Pancreas (tissue), 10 donors: Measurements from ENCODE around the gene CCDC12. TPM values are rescaled to one million over a fixed set of nuclear protein-coding genes. Genes with fewer than 3 reads are reported as not detected.

Experiments used
- ATAC-seq, 4 donors: fragments of 200-7000 bp; cut with Tn5 transposase; one replicate each; pipeline versions ENCODE4 v1.8.0 to v1.9.1; 2020; ENCODE audit warnings: mild to moderate bottlenecking in 4 of 4, moderate library complexity in 4 of 4
- DNase-seq, 6 donors: peaks; one replicate each; pipeline ENCODE4 v3.0.0-alpha.2; 2020
- FAIRE-seq: peaks from 2 replicates; lab custom pipeline; 2012; peaks lifted over from hg19 to GRCh38; lab: Jason Lieb, UNC
- H3K27ac ChIP-seq, 4 donors: fragments of 200-600 bp; sonication (generic); 1 replicate in 3 of 4; 2 replicates in 1 of 4; pipeline versions ENCODE4 v1.5.0 to v1.8.0; 2020
- H3K27me3 ChIP-seq, 4 donors: fragments of 200-600 bp; one replicate each; pipeline ENCODE4 v1.8.0; 2021
- H3K36me3 ChIP-seq, 3 donors: fragments of 200-600 bp; sonication (generic) in 1 of 3; one replicate each; pipeline versions ENCODE4 v1.5.0 to v1.8.0; 2020 to 2021
- H3K4me1 ChIP-seq, 3 donors: fragments of 200-600 bp; one replicate each; pipeline ENCODE4 v1.8.0; 2021
- H3K4me3 ChIP-seq, 4 donors: fragments of 200-600 bp; sonication (generic) in 2 of 4; one replicate each; pipeline versions ENCODE4 v1.5.0 to v1.8.0; 2020 to 2021
- H3K9me3 ChIP-seq, 4 donors: fragments of 200-600 bp; one replicate each; pipeline ENCODE4 v1.8.0; 2021
- WGBS, 2 donors: extraction: QIAGEN DNeasy Blood & Tissue Kit; methylation state at CpG; one replicate each; pipeline ENCODE4 v1.1.7; 2013; 5-methylcytosine and 5-hydroxymethylcytosine counted together
- intact Hi-C, 3 donors: fragments of 100-400 bp; cut with DNase I; formaldehyde crosslinking; loops; one replicate each; pipeline versions ENCODE4 v1.11.1 to v1.14.2; 2022
- polyA plus RNA-seq, 2 donors: library from polyadenylated mRNA; stranded (reverse); fragments of 200-250 nt; gene quantifications; one replicate each; pipeline ENCODE4 v1.2.3, GENCODE V29; 2013
- total RNA-seq, 6 donors: library from RNA; stranded (reverse); fragmentation: NEBNext Ultra II Directional in 4 of 6; extraction: Animal tissue kit (Norgen Biotek cat#: 25700) in 4 of 6; gene quantifications; one replicate each; pipeline versions ENCODE4 v1.2.1 to v1.2.4, GENCODE V29; 2021 to 2023
- TF ChIP-seq, protein P1 (sequence below), 4 donors: fragments of 200-600 bp; sonication (generic) in 3 of 4; IDR thresholded peaks; one replicate each; pipeline versions ENCODE4 v1.5.0 to v1.8.0; 2021; ENCODE audit warnings: antibody characterized with exemption in 4 of 4
- donor health status: healthy with polysubstance abuse.
- donor health status: DM: no; HTN: no; CAD: no; lungs with moderate emphysema.
- donor health status: DM: no; HTN: no; CAD: no.
- donor health status: control.
- donor health status: control.
- donor health status: Bipolar disorder and iron deficiency.
- donor health status: DM: yes; HTN: yes; CAD: no.
- donor health status: DM: no; HTN: no; CAD: no.
- donor health status: DM: no; HTN: no; CAD: no.
- donor health status: DM: yes; HTN: yes; CAD: no.

The CCDC12 gene
- total and polyA plus RNA-seq, 8 donors, result 20.7 to 82.8 (median 24.9) TPM

DNA sequence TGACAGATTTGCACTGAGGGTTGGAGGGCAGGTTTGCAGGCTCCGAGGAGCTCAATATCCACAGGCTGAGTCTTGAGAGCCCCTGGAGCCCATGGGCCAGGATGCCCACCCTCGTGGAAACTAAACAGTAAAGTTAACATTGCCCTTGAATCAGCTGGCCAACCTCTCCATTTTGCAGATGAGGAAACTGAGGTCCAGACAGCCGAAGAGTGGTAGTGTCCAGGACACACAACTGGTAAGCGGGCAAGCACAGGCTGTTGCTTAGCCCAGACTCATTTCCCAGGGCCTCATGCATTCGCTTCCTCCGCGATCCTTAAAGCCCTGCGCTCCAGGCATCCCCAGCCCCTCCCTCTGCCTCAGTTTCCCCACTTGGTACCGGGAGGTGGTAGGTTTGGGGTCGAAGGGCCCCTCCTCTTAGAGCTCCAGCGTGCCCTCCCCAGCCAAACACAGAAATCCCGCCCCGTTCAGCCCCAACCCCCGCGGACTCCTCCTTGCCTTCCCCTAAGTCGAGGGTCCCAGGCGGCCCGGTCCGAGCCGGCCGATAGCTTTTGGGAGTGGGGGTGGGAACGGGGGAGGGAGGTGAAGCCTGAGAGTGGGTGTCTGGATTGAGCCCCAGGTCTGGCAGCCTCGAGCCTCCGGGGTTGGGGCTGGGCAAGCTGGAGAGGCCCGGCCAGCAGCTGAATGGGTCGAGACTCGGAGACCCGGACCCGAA is 95.5 kb downstream of the CCDC12 start:
- H3K27me3 ChIP-seq, result peaks cover 0 to 4% (median 0%) of the 10 kb centered on the region in 4 donors
- H3K9me3 ChIP-seq, result no peaks in the 10 kb centered on the region
- H3K36me3 ChIP-seq, result no peaks in the 10 kb centered on the region
- intact Hi-C loops, result no loop called here
- 48 to 49% methylated on average over 29 of the region's 29 CpGs for WGBS, 2 donors
- peaks cover 0 to 4% (median 3%) of the 10 kb centered on the region in 3 donors for H3K4me1 ChIP-seq
- no peak overlapping the region for H3K4me3 ChIP-seq
- no peak for FAIRE-seq
- ATAC-seq, result no peak
- peak in 1 of 6 donors; percentile 79 for DNase-seq
- H3K27ac ChIP-seq, result no peak overlapping the region
- TF ChIP-seq, protein P1, sequence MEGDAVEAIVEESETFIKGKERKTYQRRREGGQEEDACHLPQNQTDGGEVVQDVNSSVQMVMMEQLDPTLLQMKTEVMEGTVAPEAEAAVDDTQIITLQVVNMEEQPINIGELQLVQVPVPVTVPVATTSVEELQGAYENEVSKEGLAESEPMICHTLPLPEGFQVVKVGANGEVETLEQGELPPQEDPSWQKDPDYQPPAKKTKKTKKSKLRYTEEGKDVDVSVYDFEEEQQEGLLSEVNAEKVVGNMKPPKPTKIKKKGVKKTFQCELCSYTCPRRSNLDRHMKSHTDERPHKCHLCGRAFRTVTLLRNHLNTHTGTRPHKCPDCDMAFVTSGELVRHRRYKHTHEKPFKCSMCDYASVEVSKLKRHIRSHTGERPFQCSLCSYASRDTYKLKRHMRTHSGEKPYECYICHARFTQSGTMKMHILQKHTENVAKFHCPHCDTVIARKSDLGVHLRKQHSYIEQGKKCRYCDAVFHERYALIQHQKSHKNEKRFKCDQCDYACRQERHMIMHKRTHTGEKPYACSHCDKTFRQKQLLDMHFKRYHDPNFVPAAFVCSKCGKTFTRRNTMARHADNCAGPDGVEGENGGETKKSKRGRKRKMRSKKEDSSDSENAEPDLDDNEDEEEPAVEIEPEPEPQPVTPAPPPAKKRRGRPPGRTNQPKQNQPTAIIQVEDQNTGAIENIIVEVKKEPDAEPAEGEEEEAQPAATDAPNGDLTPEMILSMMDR (IDR thresholded peaks at IDR 0.05), result no peak

DNA sequence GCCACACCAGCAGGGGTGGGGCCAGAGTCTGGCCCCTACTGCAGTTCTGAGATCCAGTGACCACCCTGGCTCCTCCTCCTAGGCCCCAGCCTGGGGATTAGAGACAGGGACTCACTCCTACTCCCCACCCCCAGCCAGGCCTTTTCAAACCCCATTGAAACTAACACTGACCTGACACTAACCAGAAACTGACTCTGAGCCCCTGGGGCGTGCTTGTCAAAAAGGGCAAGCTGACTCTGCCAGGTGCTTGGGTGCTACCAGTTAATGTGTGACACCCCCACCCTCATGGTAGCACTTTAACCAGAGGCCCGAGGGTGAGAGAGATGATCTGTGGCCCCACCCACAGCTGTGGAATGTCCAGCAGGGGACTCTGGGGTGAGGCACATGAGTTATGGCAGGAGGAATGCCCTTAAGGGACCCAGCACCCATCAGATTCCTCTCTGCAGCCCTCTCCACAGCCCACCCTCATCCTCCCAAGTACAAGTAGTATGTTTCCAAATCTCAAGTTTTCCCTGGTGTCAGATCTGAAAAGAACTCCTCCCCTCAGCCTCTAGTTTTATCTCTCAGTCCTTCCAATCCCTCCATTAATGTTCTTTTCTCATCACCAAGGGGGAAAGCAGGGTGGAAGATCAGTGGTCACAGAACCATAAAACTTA is 97.6 kb downstream of the CCDC12 start:
- Histone ChIP-seq H3K9me3 (no peaks in the 10 kb centered on the region), H3K4me1 (peaks cover 0 to 4% (median 3%) of the 10 kb centered on the region in 3 donors), H3K4me3 (no peak overlapping the region), H3K27ac (no peak overlapping the region), H3K27me3 (peaks cover 0 to 4% (median 0%) of the 10 kb centered on the region in 4 donors), H3K36me3 (no peaks in the 10 kb centered on the region)
- ATAC-seq, result peak in 1 of 4 donors; percentile 41
- no peak for FAIRE-seq
- 45 to 49% methylated on average over 2 of the region's 2 CpGs for WGBS, 2 donors
- peak in 1 of 6 donors; percentile 31 for DNase-seq
- intact Hi-C loops, result no loop called here
- TF ChIP-seq, protein P1 (IDR thresholded peaks at IDR 0.05), result no peak

DNA sequence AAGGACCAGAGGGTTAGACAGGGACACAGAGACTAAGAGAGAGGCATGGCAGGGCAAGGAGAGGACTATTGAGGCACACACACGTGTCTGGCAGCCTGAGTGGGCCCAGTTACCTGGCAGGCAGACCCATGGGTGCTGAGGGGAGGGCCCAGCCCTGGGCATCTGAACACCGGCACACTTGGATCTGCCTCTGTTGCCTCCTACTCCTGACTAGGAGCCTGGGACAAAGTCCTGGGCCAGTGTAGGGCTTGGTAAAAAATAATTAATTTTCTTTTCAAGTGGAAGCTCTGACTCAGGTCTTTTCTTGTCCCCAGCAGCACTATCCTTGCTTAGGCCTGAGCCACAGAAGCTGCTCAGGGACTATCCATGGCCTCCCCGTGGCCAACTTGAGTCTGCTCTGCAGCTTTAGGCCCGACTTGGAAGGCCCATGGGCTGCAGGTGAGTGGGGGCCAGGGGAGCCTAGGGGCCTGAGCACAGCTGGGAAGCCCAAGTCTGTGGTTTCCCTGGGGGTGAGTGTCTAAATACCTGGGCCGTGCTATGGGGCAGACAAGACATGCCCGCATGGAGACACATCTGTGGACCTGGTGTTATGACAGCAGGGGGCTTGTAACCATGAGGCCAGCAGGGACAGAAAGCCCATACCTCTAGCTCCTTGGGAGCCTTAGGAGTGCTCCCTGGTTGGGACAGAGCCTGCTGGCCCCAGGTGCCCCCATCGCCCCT is 99.0 kb downstream of the CCDC12 start, which contains the start of gene PTH1R:
PTH1R (plus strand) TSS at position 316 of the 720 bp plus-strand sequence. CDS start 5,839 bp downstream, outside the sequence.
- ATAC-seq (no peak), FAIRE-seq (no peak), DNase-seq (no peak)
- Histone ChIP-seq H3K27me3 (peaks cover 0 to 4% (median 0%) of the 10 kb centered on the region in 4 donors), H3K4me1 (peaks cover 0 to 3% (median 2%) of the 10 kb centered on the region in 3 donors), H3K36me3 (no peaks in the 10 kb centered on the region), H3K27ac (no peak within 1 kb of the TSS), H3K4me3 (no peak within 1 kb of the TSS), H3K9me3 (no peaks in the 10 kb centered on the region)
- intact Hi-C loops, result no loop called here
- TF ChIP-seq, protein P1 (IDR thresholded peaks at IDR 0.05), result no peak
- WGBS, 2 donors, result 70 to 74% methylated on average over 7 of the region's 7 CpGs

DNA sequence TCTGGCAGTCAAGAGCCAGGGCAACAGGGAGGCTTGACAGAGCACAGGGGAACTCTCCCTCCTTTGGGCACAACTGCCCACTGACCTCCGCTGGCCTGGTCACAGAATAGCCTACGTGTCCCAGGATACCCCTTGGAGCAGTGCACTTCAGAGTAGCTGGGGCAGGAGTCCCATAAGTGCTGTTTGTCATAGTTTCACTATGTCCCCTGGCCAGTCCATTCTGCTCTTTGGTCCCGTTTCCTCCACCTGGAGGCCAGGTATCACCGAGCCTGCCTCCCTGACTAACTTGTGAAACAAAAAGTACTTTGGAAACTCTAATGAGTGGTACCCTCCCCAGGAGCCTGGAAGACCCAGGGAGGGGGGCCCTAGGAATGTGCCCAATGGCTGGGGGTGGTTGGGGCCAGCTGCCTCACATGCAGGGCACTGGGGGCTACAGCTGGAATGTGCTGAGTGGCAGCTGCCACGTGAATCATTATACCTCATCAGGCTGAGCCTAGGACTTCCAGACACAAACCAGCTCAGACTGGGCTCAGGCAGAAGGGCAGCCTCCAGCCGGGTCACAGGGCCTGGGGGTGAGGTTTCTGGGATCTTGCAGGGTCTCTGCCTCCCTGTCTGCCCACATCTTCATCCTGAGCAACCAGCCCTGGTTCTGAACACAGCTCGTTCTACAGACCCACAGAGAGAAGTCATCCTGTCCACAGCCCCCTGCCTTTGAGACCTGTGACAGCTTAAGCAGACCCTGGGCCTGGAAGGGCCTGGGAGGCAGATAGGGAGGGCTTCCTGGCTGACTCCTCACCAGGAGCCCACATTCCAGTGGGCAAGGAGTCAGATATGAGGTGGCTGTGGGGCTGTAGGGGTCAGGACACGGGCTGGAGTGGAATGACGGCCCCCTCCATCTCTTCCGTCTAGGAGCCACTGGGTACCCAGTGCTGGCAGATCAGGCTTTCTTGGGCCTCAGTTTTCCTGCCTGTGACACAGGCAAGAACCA is 99.9 kb downstream of the CCDC12 start:
- ATAC-seq (no peak), FAIRE-seq (no peak), DNase-seq (no peak)
- Histone ChIP-seq H3K4me1 (no peaks in the 10 kb centered on the region), H3K27ac (no peak overlapping the region), H3K4me3 (no peak overlapping the region), H3K27me3 (peaks cover 0 to under 1% (median 0%) of the 10 kb centered on the region in 4 donors), H3K36me3 (no peaks in the 10 kb centered on the region), H3K9me3 (no peaks in the 10 kb centered on the region)
- intact Hi-C loops, result no loop called here
- 78 to 86% methylated on average over 10 of the region's 10 CpGs for WGBS, 2 donors
- TF ChIP-seq, protein P1 (IDR thresholded peaks at IDR 0.05), result no peak
